SK-MEL-5 (cell line): ENCODE data around the gene C1orf21. TPM values are rescaled to one million over a fixed set of nuclear protein-coding genes. Genes with fewer than 3 reads are reported as not detected.

Experiments used
- DNase-seq: peaks from one replicate; pipeline ENCODE4 v3.0.0-alpha.2; 2016; ENCODE audit warnings: low read depth, low spot score
- in situ Hi-C: cut with HindIII; loops from 2 replicates; pipeline ENCODE4 v1.10.0; 2016; ENCODE audit warnings: low sequenced_read_pairs, high pct_unique_total_duplicates, low pct_unique_long_range_greater_than_20kb
- total RNA-seq: library from RNA; depleted of rRNA; stranded (reverse); fragments of >200 nt; shearing (Covaris generic); gene quantifications from 2 replicates; pipeline ENCODE4 v1.2.3, GENCODE V29; 2014

Gene C1orf21
- total RNA-seq, 1 experiment from 2014 or later, result 68.2 TPM

GRCh38 chr1:184403961-184404726, 17.3 kb downstream of the C1orf21 start:
- in situ Hi-C loops, result no loop called here
- DNase-seq, result no peak

GRCh38 chr1:184404727-184405027, 17.8 kb downstream of the C1orf21 start:
- DNase-seq, result no peak
- in situ Hi-C loops, result no loop called here

GRCh38 chr1:184405094-184405800, 18.4 kb downstream of the C1orf21 start:
- in situ Hi-C loops, result no loop called here
- no peak for DNase-seq

GRCh38 chr1:184405801-184406142, 18.9 kb downstream of the C1orf21 start:
- no peak for DNase-seq
- in situ Hi-C loops, result no loop called here

- DNase-seq, result no peak
Measured at GRCh38 chr1:184406479-184406878, 19.6 kb downstream of the C1orf21 start.

GRCh38 chr1:184407816-184408510, 21.1 kb downstream of the C1orf21 start:
- DNase-seq, result no peak
- in situ Hi-C loops, result no loop called here

More at GRCh38 chr1:184406479-184406878, 19.6 kb downstream of the C1orf21 start:
- in situ Hi-C loops, result no loop called here

- peak; percentile 29 for DNase-seq
- in situ Hi-C loops, result no loop called here
Measured at GRCh38 chr1:184408580-184408979, 21.8 kb downstream of the C1orf21 start.

- no peak for DNase-seq
- in situ Hi-C loops, result no loop called here
Measured at GRCh38 chr1:184409011-184409410, 22.2 kb downstream of the C1orf21 start.

- no peak for DNase-seq
- in situ Hi-C loops, result no loop called here
Measured at GRCh38 chr1:184412472-184412871, 25.6 kb downstream of the C1orf21 start.

- in situ Hi-C loops, result no loop called here
- no peak for DNase-seq
Measured at GRCh38 chr1:184416481-184416880, 29.7 kb downstream of the C1orf21 start.

- no peak for DNase-seq
- in situ Hi-C loops, result no loop called here
Measured at GRCh38 chr1:184416946-184417345, 30.1 kb downstream of the C1orf21 start.

- in situ Hi-C loops, result no loop called here
- no peak for DNase-seq
Measured at GRCh38 chr1:184417916-184418315, 31.1 kb downstream of the C1orf21 start.

- in situ Hi-C loops, result no loop called here
- no peak for DNase-seq
Measured at GRCh38 chr1:184418652-184419349, 32.0 kb downstream of the C1orf21 start.

- DNase-seq, result peak; percentile 67
- in situ Hi-C loops, result no loop called here
Measured at GRCh38 chr1:184419350-184420161, 32.7 kb downstream of the C1orf21 start.

- in situ Hi-C loops, result no loop called here
- no peak for DNase-seq
Measured at GRCh38 chr1:184422490-184423233, 35.8 kb downstream of the C1orf21 start.

GRCh38 chr1:184423649-184424048, 36.8 kb downstream of the C1orf21 start:
- in situ Hi-C loops, result no loop called here

GRCh38 chr1:184424157-184424556, 37.3 kb downstream of the C1orf21 start:
- DNase-seq, result no peak
- in situ Hi-C loops, result no loop called here

More at GRCh38 chr1:184423649-184424048, 36.8 kb downstream of the C1orf21 start:
- no peak for DNase-seq
